T-helper 1 cell treated with Interleukin-12 subunit alpha and Interleukin-12 subunit beta and Interleukin-4 antibody, amounts not matched to agents 30 μg/mL and 1 μg/mL, for 36 hours (primary cell): ENCODE results near the gene NXF1.
"Not testable (repeated sequence)": the region's sequence is repeated elsewhere in the genome, so short reads cannot be mapped to it uniquely, and the experiment has no call there.

Source experiments
- H3K27ac Mint-ChIP-seq: one replicate; pipeline ENCODE4 v1.8.0; 2021; ENCODE audit warnings: mild to moderate bottlenecking, mixed read lengths
- H3K27me3 Mint-ChIP-seq: one replicate; pipeline ENCODE4 v1.8.0; 2021; ENCODE audit warnings: low read depth, mixed read lengths
- H3K36me3 Mint-ChIP-seq: one replicate; pipeline ENCODE4 v1.8.0; 2021; ENCODE audit warnings: low read depth, mixed read lengths
- H3K4me1 Mint-ChIP-seq: one replicate; pipeline ENCODE4 v1.8.0; 2021; ENCODE audit warnings: low read depth, mixed read lengths
- H3K4me3 Mint-ChIP-seq: one replicate; pipeline ENCODE4 v1.8.0; 2021; ENCODE audit warnings: mild to moderate bottlenecking, moderate library complexity, mixed read lengths
- H3K9me3 Mint-ChIP-seq: one replicate; pipeline ENCODE4 v1.8.0; 2021; ENCODE audit warnings: mixed read lengths

The NXF1 gene

DNA sequence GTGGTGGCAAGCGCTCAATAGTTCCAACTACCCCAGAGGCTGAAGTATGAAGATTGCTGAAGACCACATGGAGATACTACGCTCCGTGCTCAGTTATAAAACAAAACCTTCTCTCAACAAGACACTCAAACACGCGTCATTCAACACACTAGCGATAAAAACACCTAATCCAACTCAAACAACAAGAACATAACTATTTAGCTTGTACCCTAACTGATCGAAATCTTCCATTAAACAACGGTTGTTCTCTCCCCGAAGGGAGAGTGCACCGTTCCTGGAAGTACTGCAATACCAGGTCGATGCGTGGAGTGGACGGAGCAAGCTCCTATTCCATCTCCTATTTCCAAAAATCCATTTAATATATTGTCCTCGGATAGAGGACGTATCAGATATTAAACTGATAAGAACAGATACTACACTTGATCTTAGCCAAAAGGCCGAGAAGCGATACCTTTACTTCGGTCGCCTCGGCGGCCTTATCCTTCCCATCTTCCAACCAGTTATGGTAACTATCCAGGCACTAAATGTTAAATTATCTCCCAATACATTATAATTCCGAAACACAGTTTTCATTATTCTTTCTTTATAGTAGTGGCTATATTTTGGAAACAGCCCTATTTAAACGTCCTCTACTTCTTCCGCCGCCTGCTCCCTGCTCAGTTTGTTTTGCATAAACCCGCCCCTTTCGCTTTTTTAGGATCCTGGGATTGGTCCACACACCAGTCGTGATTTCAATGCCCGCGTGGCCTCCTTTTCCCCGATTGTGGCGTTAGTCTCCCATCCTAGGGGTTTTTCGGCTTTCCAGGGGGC, 36.3 kb upstream of the NXF1 start:
- H3K27me3 Mint-ChIP-seq = no peaks in the 10 kb centered on the region
- no peaks in the 10 kb centered on the region for H3K9me3 Mint-ChIP-seq
- peaks cover 13% of the 10 kb centered on the region for H3K36me3 Mint-ChIP-seq
- no peak overlapping the region for H3K27ac Mint-ChIP-seq
- peaks cover 22% of the 10 kb centered on the region for H3K4me1 Mint-ChIP-seq
- no peak overlapping the region for H3K4me3 Mint-ChIP-seq

DNA sequence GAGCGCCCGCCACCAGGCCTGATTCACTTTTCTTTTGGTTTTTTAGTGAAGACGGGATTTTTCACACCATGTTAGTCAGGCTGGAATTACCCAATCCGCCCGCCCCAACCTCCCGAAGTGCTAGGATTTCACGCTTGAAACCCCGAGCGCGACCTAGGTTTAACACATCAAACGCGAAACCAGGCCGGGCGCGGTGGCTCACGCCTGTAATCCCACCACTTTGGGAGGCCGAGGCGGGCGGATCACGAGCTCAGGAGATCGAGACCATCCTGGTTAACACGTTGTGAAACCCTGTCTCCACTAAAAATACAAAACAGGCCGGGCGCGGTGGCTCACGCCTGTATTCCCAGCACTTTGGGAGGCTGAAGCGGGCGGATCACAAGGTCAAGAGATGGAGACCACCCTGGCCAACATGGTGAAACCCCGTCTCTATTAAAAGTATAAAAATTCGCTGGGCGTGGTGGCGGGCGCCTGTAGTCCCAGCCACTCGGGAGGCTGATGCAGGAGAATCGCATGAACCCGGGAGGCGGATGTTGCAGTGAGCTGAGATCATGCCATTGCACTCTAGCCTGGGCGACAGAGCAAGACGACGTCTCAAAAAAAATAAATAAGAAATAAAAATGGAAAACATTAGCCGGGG, 35.6 kb upstream of the NXF1 start:
- not testable (repeated sequence) for H3K9me3 Mint-ChIP-seq, H3K4me3 Mint-ChIP-seq, H3K27ac Mint-ChIP-seq, H3K27me3 Mint-ChIP-seq
- Mint-ChIP-seq H3K4me1 (peaks cover 23% of the 10 kb centered on the region), H3K36me3 (peaks cover 16% of the 10 kb centered on the region)

DNA sequence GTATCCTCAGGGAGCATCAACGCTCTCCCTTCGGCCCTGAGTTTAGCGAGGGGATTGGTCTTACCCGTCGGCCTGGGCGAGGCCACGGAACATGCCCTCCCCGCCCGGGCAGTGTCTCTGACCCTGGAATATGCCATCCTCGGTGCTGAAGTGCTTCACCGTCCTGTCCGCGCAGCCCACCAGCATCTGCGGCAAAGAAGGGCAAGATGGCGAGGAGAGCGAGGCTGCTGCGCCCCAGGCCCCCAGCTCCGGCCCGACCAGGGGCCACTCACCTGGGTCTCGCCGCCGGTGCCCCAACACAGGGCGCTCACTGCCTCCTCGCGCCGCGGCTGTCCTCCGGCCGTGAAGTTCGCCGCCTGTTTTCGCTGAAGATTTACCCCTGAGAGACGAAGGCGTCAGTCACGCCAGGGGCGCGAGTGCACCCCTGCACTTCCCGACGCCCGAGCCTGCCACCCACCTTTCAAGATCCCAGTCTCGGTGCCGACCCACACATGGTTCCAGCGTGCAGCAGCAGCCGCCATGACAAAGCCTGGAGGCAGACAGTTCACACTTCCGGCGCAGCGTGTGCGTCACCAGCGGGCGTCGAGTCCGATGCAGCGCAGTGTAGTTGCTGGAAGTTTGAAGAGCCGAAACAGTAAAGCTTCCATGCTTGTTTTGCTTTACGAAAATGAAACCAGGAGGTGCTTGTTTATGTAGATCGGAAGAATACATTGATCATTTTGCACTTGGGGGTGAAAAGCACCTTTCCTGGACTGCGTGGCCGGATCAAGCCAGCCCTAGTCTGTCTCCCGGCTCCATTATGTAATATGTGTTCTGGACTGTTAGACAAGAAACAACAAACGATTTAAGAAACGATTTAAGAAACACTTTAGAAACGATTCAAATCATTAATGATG, 34.1 kb upstream of the NXF1 start, which contains the start of gene WDR74:
WDR74 (minus strand) TSS at position 541 of the 896 bp plus-strand sequence; CDS start at position 521, 20 bp downstream.
- H3K4me1 Mint-ChIP-seq = peaks cover 30% of the 10 kb centered on the region
- no peaks in the 10 kb centered on the region for H3K27me3 Mint-ChIP-seq
- peaks cover 26% of the 10 kb centered on the region for H3K36me3 Mint-ChIP-seq
- no peaks in the 10 kb centered on the region for H3K9me3 Mint-ChIP-seq
- no peak within 1 kb of the TSS for H3K27ac Mint-ChIP-seq
- no peak within 1 kb of the TSS for H3K4me3 Mint-ChIP-seq

DNA sequence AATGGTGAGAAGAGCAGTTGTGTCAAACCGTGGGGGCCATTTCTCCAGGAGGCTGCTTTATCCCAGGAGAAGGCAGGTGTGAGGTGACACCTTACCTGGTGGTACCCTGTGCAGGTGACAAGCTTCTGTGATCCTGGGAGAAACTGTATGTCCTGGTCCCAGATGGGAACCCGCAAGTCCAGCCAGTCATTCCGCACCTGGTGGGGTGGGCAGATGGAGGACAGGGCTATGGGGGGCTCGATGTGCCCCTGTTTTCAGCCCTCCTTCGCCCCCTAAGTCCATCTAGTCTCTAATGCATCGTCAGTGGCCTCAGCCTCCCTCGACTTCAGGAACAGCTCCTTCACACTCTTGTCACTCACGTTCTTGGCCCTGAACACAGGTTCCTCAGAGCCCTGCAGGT, 30.1 kb upstream of the NXF1 start:
- Mint-ChIP-seq H3K27ac (no peak overlapping the region), H3K9me3 (no peaks in the 10 kb centered on the region), H3K36me3 (peaks cover 41% of the 10 kb centered on the region), H3K27me3 (no peaks in the 10 kb centered on the region), H3K4me1 (peaks cover 40% of the 10 kb centered on the region), H3K4me3 (no peak overlapping the region)

DNA sequence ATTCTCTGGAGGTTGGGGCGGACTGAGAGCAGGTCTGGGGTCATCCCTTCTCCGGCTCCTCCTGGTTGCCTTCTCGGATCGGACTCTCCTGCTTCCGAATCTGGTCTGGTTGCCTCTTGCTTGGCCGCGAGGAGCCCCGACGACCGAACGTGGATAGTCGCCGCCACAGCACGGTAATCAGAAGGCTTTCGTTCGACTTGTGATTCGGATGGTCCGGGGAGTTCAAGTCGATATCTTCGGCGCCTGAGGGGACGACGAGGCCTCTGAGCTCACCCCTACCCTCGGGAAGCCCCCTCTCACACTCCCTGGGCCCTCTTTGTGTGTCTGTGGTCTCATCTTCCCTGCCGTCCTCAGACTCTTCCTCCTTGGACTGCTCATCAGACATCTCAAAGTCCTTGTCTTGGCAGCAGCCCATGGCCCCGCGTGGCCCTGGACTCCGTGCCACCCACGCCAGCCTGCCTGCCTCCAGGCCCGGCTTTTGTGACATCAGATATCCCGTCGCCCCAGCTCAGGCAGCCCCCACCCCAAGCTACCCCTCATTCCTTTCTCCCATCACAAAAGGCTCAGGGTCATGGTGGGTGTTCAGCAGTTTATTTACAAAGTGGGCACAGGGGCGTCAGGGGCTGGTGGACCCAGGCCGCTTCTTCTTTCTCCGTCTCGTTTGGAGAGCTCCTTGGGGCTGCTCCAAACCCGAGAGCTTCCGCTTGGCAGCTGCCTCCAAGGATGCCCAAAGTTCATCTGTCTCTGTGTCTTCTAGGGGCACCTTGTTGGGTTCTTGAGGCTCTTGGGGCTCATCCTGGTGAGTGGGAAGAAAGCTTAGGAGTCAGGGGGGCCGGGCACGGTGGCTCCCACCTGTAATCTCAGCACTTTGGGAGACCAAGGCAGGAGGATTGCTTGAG, 27.3 kb upstream of the NXF1 start, which contains the start of gene TEX54:
TEX54 (minus strand) TSS at position 506 of the 899 bp plus-strand sequence.
- no peaks in the 10 kb centered on the region for H3K27me3 Mint-ChIP-seq

DNA sequence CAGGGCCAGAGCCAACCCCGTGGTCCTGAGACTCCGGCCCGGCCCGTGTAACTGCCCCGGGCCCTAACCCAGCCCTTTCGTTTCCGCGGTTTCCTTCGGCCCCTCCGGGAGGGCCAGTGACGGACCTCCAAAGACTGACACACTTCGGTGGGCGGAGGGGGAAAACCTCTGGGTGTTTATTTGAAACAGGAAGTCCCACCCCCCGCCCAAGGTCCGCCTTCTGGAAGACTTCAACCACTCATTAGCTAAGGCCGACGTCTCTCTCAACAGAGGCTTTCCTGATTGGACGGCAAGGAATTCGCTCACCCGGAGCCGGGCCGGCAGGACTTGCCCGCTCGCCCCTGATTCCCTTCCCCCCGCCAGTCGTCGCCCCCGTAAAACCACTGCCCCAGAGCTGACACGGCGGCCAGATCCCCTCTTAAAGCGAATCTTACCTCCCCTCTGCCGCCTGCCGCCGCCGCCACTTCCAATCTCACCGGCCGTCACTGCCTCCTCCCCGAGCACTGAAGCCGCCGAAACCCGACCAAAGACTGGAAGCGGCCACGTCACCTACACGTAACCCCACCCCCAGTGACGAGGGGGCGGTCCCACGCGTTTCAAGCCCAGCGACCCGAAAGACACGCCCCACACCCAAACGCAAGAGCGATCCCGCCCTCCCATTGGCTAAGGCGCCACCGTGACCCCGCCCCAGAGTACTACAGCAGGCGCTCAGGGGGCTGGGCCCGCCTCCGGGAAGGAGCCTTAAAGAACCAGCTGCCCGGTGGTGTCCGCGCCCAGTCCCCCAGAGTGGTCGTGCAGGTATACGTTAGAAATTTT, 26.5 kb upstream of the NXF1 start, which contains the start of gene STX5:
STX5 (minus strand) TSS at position 532 of the 816 bp plus-strand sequence. CDS start 808 bp downstream, outside the sequence.
- H3K27ac Mint-ChIP-seq = peak within 1 kb of the TSS; percentile 99
- peak within 1 kb of the TSS; percentile 91 for H3K4me3 Mint-ChIP-seq
- H3K36me3 Mint-ChIP-seq = peaks cover 41% of the 10 kb centered on the region
- no peaks in the 10 kb centered on the region for H3K9me3 Mint-ChIP-seq
- H3K4me1 Mint-ChIP-seq = peaks cover 33% of the 10 kb centered on the region
- H3K27me3 Mint-ChIP-seq = no peaks in the 10 kb centered on the region

More for the DNA sequence above, 27.3 kb upstream of the NXF1 start, which contains the start of gene TEX54:
- peak within 1 kb of the TSS; percentile 99 for H3K27ac Mint-ChIP-seq
- H3K9me3 Mint-ChIP-seq = no peaks in the 10 kb centered on the region
- peaks cover 35% of the 10 kb centered on the region for H3K4me1 Mint-ChIP-seq
- peak within 1 kb of the TSS; percentile 91 for H3K4me3 Mint-ChIP-seq
- H3K36me3 Mint-ChIP-seq = peaks cover 36% of the 10 kb centered on the region

DNA sequence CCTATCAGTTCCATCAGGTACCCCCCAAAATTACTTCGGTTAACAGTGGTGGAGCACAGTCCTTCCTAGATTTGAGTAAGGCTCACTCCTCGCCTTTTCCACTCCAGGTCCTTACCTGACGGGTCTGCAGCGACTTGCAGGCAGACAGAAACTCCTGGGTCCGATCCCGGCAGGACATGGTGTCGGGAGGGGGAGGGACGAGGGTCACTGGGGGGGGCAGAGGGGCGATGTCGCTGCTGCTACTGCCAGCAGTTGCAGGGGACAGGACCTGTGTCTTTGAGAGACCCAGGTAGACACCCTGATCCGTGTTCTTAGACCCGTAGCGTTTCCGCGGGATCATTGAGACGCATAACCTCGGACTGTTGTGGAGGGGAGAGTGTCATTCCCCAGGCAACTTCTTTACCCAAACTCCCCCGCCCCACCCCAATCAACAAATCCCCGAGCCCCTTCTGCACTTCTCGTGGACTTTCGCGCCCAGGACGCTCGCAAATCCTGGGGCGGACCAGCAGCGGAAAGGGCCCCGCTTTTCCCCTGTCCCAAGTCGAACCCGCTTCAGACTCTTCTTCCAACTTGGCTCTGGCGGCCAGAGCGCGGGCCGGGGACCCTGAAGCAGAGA, 25.8 kb upstream of the NXF1 start:
- Mint-ChIP-seq H3K4me3 (peak overlapping the region; percentile 91), H3K4me1 (peaks cover 30% of the 10 kb centered on the region), H3K27me3 (no peaks in the 10 kb centered on the region), H3K27ac (peak overlapping the region; percentile 99), H3K9me3 (no peaks in the 10 kb centered on the region), H3K36me3 (peaks cover 36% of the 10 kb centered on the region)

DNA sequence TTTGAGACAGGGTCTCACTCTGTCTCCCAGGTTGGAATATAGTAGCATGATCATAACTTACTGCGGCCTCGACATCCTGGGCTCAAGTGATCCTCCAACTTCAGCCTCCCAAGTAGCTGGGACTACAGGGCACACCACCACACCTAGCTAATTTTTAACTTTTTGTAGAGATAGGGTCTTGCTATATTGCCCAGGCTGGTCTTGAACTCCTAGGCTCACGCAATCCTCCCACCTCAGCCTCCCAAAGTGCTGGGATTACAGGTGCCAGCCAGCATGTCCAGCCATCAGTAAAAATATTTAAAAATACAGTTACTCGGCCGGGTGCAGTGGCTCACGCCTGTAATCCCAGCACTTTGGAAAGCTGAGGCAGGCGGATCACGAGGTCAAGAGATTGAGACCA, 22.9 kb upstream of the NXF1 start:
- H3K27ac Mint-ChIP-seq, H3K27me3 Mint-ChIP-seq, H3K4me3 Mint-ChIP-seq, H3K9me3 Mint-ChIP-seq: not testable (repeated sequence)
- Mint-ChIP-seq H3K4me1 (peaks cover 17% of the 10 kb centered on the region), H3K36me3 (peaks cover 39% of the 10 kb centered on the region)

DNA sequence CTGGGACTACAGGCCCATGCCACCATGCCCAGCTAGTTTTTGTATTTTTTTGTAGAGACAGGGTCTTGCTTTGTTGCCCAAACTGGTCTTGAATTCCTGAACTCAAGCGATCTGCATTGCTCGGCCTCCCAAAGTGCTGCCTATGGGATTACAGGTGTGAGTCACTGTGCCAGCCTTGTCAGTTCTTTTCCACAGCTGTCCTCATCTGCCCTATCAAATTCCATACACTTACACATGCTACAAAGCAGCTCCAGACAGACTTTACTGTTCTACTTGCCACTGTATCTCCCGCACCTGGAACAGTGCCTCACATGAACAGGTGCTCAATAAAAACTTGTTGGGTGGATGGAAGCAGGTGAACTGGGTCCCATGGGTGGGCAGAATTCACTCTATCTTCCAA, 18.4 kb upstream of the NXF1 start:
- Mint-ChIP-seq H3K27me3 (no peaks in the 10 kb centered on the region), H3K9me3 (no peaks in the 10 kb centered on the region), H3K36me3 (peaks cover 43% of the 10 kb centered on the region), H3K4me1 (peaks cover 3% of the 10 kb centered on the region), H3K27ac (no peak overlapping the region), H3K4me3 (no peak overlapping the region)

DNA sequence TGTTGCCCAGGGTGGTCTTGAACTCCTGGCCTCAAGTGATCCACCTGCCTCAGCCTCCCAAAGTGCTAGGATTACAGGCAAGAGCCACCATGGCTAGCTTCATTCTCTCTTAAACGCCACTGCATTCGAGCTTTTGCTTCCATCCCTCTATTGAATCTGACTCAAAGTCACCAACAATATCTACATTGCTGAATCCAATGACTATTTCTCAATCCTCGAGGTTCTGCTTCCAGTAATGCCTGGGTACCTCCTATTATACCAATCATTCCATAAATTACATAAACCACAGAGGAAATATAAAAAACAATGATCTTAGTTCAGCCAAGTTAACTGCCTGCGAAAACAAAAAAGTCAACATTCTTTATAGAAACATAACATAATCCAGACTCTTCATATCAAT, 11.9 kb upstream of the NXF1 start:
- Mint-ChIP-seq H3K27ac (no peak overlapping the region), H3K36me3 (peaks cover 15% of the 10 kb centered on the region)

DNA sequence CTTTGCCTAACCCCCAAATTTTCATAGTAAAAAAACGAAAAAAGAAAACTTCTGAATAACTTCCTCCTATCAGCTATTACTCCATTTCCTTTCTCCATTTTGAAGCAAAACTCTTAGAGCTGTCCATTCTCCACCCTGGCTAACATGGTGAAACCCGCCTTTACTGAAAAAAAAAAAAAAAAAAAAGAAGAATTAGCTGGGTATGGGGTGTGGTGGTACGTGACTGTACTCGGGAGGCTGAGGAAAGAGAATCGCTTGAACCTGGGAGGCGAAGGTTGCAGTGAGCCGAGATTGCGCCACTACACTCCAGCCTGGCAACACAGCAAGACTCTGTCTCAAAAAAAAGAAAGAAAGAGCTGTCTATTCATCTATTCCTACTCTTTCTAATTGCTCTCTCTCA, 11.3 kb upstream of the NXF1 start:
- no peak overlapping the region for H3K27ac Mint-ChIP-seq

More for the DNA sequence above, 11.9 kb upstream of the NXF1 start:
- Mint-ChIP-seq H3K4me1 (peaks cover 6% of the 10 kb centered on the region), H3K4me3 (no peak overlapping the region), H3K9me3 (no peaks in the 10 kb centered on the region), H3K27me3 (no peaks in the 10 kb centered on the region)

DNA sequence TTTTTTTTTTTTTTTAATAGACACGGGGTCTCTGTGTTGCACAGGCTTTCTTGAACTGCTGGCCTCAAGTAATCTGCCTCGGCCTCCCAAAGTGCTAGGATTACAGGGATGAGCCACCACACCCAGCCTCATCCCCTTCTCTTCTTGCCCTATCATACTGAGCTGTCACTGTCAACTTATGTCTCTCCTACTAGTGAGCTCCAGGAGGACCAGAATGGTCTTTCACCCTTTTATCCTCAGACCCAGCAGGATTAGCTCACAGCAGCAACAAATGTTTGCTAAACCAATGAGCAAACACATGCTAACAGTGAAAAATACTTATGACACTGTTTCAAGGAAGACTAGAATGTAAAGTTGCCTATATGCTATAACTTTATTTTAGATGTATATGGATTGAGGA, 6.4 kb upstream of the NXF1 start:
- Mint-ChIP-seq H3K36me3 (peaks cover 2% of the 10 kb centered on the region), H3K4me3 (no peak overlapping the region), H3K4me1 (peaks cover under 1% of the 10 kb centered on the region), H3K27ac (no peak overlapping the region), H3K27me3 (no peaks in the 10 kb centered on the region), H3K9me3 (no peaks in the 10 kb centered on the region)

More for the DNA sequence above, 11.3 kb upstream of the NXF1 start:
- Mint-ChIP-seq H3K4me3 (no peak overlapping the region), H3K4me1 (peaks cover 6% of the 10 kb centered on the region), H3K9me3 (no peaks in the 10 kb centered on the region), H3K27me3 (no peaks in the 10 kb centered on the region), H3K36me3 (peaks cover 15% of the 10 kb centered on the region)
